Erythroblast (primary cell): ENCODE measurements around the gene PDE8B.

Experiments
- GATA1 ChIP-seq: IDR thresholded peaks from 2 replicates; pipeline ENCODE4 v1.6.1; 2011; ENCODE audit warnings: low read depth, mild to moderate bottlenecking, control low read depth, low read length, moderate library complexity
- POLR2A ChIP-seq: IDR thresholded peaks from 2 replicates; pipeline ENCODE4 v1.6.1; 2011; ENCODE audit warnings: mild to moderate bottlenecking, low read length

GRCh38 chr5:77281969-77282336 is 71.5 kb downstream of the PDE8B start:
- TF ChIP-seq POLR2A, result no peak
- no peak for TF ChIP-seq GATA1
